A673 (cell line): ENCODE data around the gene CCDC63. TPM values are rescaled to one million over a fixed set of nuclear protein-coding genes. Genes with fewer than 3 reads are reported as not detected.

Source experiments
- BruUV-seq: library from RNA; stranded (reverse); fragments of 400-500 nt; replicated peaks from 2 replicates; lab custom pipeline; 2021; lab: Mats Ljungman, UMichigan
- CTCF ChIA-PET: fragments of 300-600 bp; sonication (Branson Sonifier 250); formaldehyde crosslinking; loops from one replicate; lab custom pipeline; 2022; ENCODE audit warnings: antibody characterized with exemption; lab: Charles Lee
- POLR2A ChIA-PET: fragments of 300-600 bp; sonication (Branson Sonifier 250); formaldehyde crosslinking; loops from one replicate; lab custom pipeline; 2022; ENCODE audit warnings: antibody characterized with exemption; ENCODE audit not compliant: low non-redundant PET; lab: Charles Lee
- DNase-seq: peaks from one replicate; pipeline ENCODE4 v3.0.0-alpha.2; 2015; ENCODE audit warnings: low spot score
- H3K27ac ChIP-seq: fragments of 200-600 bp; sonication (generic); 2 replicates; pipeline ENCODE4 v1.5.1; 2016; ENCODE audit warnings: mixed run types, low read depth, mild to moderate bottlenecking, mixed read lengths, antibody characterized with exemption, low read length; ENCODE audit not compliant: poor library complexity, severe bottlenecking
- H3K27me3 ChIP-seq: fragments of 200-600 bp; sonication (generic); replicated peaks from 2 replicates; pipeline ENCODE4 v1.6.1; 2017; ENCODE audit warnings: mixed run types, low read depth, mild to moderate bottlenecking, mixed read lengths, antibody characterized with exemption, low read length; ENCODE audit not compliant: insufficient read depth, poor library complexity
- H3K36me3 ChIP-seq: fragments of 200-600 bp; sonication (generic); 2 replicates; pipeline ENCODE4 v1.6.1; 2016; ENCODE audit warnings: mixed run types, mild to moderate bottlenecking, mixed read lengths, antibody characterized with exemption, low read length; ENCODE audit not compliant: insufficient read depth, poor library complexity, severe bottlenecking
- H3K4me1 ChIP-seq: fragments of 200-600 bp; sonication (generic); 2 replicates; pipeline ENCODE4 v1.6.1; 2017; ENCODE audit warnings: mixed run types, mild to moderate bottlenecking, mixed read lengths, antibody characterized with exemption, low read length; ENCODE audit not compliant: insufficient read depth, poor library complexity, severe bottlenecking
- H3K4me3 ChIP-seq: fragments of 200-600 bp; sonication (generic); 2 replicates; pipeline ENCODE4 v1.5.1; 2016; ENCODE audit warnings: low read depth, mixed run types, mild to moderate bottlenecking, mixed read lengths, low read length; ENCODE audit not compliant: poor library complexity, severe bottlenecking
- H3K9me3 ChIP-seq: fragments of 200-600 bp; sonication (generic); 2 replicates; pipeline ENCODE4 v1.6.1; 2016; ENCODE audit warnings: mixed run types, low read depth, mild to moderate bottlenecking, mixed read lengths, antibody characterized with exemption, low read length; ENCODE audit not compliant: poor library complexity, severe bottlenecking
- EZH2 ChIP-seq: fragments of 200-600 bp; sonication (generic); IDR thresholded peaks from 2 replicates; pipeline ENCODE4 v1.6.1; 2017; ENCODE audit warnings: borderline replicate concordance, low read depth, mild to moderate bottlenecking, mixed read lengths, antibody characterized with exemption, low read length; ENCODE audit not compliant: poor library complexity, severe bottlenecking
- intact Hi-C: fragments of 100-400 bp; cut with micrococcal nuclease; formaldehyde crosslinking; loops from one replicate; pipeline ENCODE4 v1.10.0; 2022; ENCODE audit not compliant: unreplicated experiment
- total RNA-seq: library from RNA; stranded (reverse); gene quantifications from 2 replicates; pipeline ENCODE4 v1.2.3, GENCODE V29; 2021
- TF ChIP-seq, protein P1 (sequence below): fragments of 300-800, 200-600 bp; sonication (generic); conservative IDR thresholded peaks from 2 replicates; pipeline ENCODE4 v1.5.1; 2017; ENCODE audit warnings: low read depth, mild to moderate bottlenecking, antibody characterized with exemption, low read length, moderate library complexity, mixed read lengths

Gene CCDC63
- total RNA-seq, 1 experiment from 2014 or later: 0.24 TPM

DNA sequence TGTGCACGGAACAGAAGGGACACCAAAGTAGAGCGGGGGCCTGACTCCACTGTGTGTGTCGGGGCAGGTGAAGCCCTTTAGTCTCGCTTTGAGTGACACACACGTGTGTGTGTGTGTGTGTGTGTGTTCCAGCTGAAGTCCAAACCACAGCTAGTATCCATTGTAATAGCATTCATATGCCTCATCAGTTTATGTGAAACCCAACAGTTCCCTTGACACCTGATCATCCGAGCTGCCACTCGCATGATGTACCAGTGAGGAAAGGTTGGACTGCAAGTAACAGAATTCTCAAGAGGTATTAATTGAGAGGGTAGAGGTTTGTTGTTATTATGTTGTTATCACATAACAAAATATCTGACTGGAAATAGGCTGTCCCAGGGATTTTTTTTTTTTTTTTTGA, 16.4 kb downstream of the CCDC63 start:
- H3K27me3 ChIP-seq: no peaks in the 10 kb centered on the region
- DNase-seq: no peak
- no peak overlapping the region for H3K4me3 ChIP-seq
- POLR2A ChIA-PET: no interaction called here
- no peaks in the 10 kb centered on the region for H3K36me3 ChIP-seq
- CTCF ChIA-PET: interaction anchor here (1.1 kb wide), 1 partner anchor 25 kb away, joined by 4 read pairs; no protein-coding TSS in a partner anchor
- H3K4me1 ChIP-seq: peaks cover 28% of the 10 kb centered on the region
- intact Hi-C loops: no loop called here
- H3K27ac ChIP-seq: peak overlapping the region; percentile 5
- H3K9me3 ChIP-seq: no peaks in the 10 kb centered on the region
- no TSS peak for BruUV-seq
- TF ChIP-seq, protein P1, sequence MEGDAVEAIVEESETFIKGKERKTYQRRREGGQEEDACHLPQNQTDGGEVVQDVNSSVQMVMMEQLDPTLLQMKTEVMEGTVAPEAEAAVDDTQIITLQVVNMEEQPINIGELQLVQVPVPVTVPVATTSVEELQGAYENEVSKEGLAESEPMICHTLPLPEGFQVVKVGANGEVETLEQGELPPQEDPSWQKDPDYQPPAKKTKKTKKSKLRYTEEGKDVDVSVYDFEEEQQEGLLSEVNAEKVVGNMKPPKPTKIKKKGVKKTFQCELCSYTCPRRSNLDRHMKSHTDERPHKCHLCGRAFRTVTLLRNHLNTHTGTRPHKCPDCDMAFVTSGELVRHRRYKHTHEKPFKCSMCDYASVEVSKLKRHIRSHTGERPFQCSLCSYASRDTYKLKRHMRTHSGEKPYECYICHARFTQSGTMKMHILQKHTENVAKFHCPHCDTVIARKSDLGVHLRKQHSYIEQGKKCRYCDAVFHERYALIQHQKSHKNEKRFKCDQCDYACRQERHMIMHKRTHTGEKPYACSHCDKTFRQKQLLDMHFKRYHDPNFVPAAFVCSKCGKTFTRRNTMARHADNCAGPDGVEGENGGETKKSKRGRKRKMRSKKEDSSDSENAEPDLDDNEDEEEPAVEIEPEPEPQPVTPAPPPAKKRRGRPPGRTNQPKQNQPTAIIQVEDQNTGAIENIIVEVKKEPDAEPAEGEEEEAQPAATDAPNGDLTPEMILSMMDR: no peak
- no peak for TF ChIP-seq EZH2

- no peaks in the 10 kb centered on the region for H3K36me3 ChIP-seq
- no peaks in the 10 kb centered on the region for H3K27me3 ChIP-seq
- intact Hi-C loops: no loop called here
- ChIA-PET POLR2A (no interaction called here), CTCF (no interaction called here)
- no peak for DNase-seq
- no peak overlapping the region for H3K4me3 ChIP-seq
- no TSS peak for BruUV-seq
- no peaks in the 10 kb centered on the region for H3K9me3 ChIP-seq
- no peak for TF ChIP-seq EZH2
- TF ChIP-seq, protein P1: no peak
- no peak overlapping the region for H3K27ac ChIP-seq
- H3K4me1 ChIP-seq: peaks cover 21% of the 10 kb centered on the region
Measured at GRCh38 chr12:110865521-110865920, 18.7 kb downstream of the CCDC63 start.

- DNase-seq: no peak
- TF ChIP-seq, protein P1: no peak
- TF ChIP-seq EZH2: no peak
- BruUV-seq: no TSS peak
- Histone ChIP-seq H3K27ac (peak overlapping the region; percentile 43), H3K9me3 (no peaks in the 10 kb centered on the region), H3K27me3 (no peaks in the 10 kb centered on the region), H3K4me3 (no peak overlapping the region), H3K4me1 (peaks cover 5% of the 10 kb centered on the region), H3K36me3 (no peaks in the 10 kb centered on the region)
- POLR2A ChIA-PET: no interaction called here
- intact Hi-C loops: no loop called here
- CTCF ChIA-PET: interaction anchor here (0.6 kb wide), 1 partner anchor 817 kb away, joined by 6 read pairs; the partner anchor contains the start of genes ACAD10 and BRAP
Measured at GRCh38 chr12:110869026-110869425, 22.2 kb downstream of the CCDC63 start.
